B cell (primary cell): ENCODE measurements around the gene RSU1. TPM values are rescaled to one million over a fixed set of nuclear protein-coding genes. Genes with fewer than 3 reads are reported as not detected.

Experiments used
- ATAC-seq: fragments of 200-7000 bp; cut with Tn5 transposase; one replicate; pipeline ENCODE4 v1.10.0; 2021; ENCODE audit warnings: low read depth, mild to moderate bottlenecking, moderate number of reproducible peaks, moderate library complexity
- CTCF ChIA-PET: fragments of 350-600 bp; sonication (Branson Sonifier 250); formaldehyde crosslinking; loops from one replicate; lab custom pipeline; 2021; ENCODE audit warnings: antibody characterized with exemption, inconsistent platforms; lab: Charles Lee
- POLR2A ChIA-PET: fragments of 350-600 bp; sonication (Branson Sonifier 250); formaldehyde crosslinking; loops from one replicate; lab custom pipeline; 2021; ENCODE audit warnings: antibody characterized with exemption; lab: Charles Lee
- DNase-seq: peaks from one replicate; pipeline ENCODE4 v3.0.0; 2013
- H2AFZ ChIP-seq: 2 replicates; pipeline ENCODE4 v1.6.1; 2012; ENCODE audit warnings: mild to moderate bottlenecking, low read depth, low read length; ENCODE audit not compliant: insufficient read depth, poor library complexity, severe bottlenecking
- H3K27ac ChIP-seq, 2 donors: 1 replicate in 1 of 2; 2 replicates in 1 of 2; pipeline ENCODE4 v1.5.1; 2012 to 2013; ENCODE audit warnings: low read length in 2 of 2, mild to moderate bottlenecking in 2 of 2, moderate library complexity in 1 of 2
- H3K27me3 ChIP-seq, 4 experiments: fragments of 200-600 bp in 1 of 4; sonication (generic) in 1 of 4; replicated peaks in 1 of 4; 1 replicate in 2 of 4; 2 replicates in 2 of 4; pipeline versions ENCODE4 v1.6.1 to v1.7.0; 2013 to 2016; ENCODE audit warnings: low read length in 3 of 4, mild to moderate bottlenecking in 2 of 4, mixed read lengths in 1 of 4, moderate library complexity in 1 of 4; ENCODE audit not compliant: insufficient read depth in 4 of 4, control insufficient read depth in 3 of 4; ENCODE audit errors: control extremely low read depth in 1 of 4
- H3K36me3 ChIP-seq, 2 experiments: replicated peaks in 1 of 2; 1 replicate in 1 of 2; 2 replicates in 1 of 2; pipeline versions ENCODE4 v1.6.1 to v1.7.1; 2013; ENCODE audit warnings: low read length in 1 of 2; ENCODE audit not compliant: insufficient read depth in 2 of 2, control insufficient read depth in 1 of 2; ENCODE audit errors: control extremely low read depth in 1 of 2, extremely low read depth in 1 of 2
- H3K4me1 ChIP-seq, 2 donors: fragments of 200-600 bp in 1 of 2; sonication (generic) in 1 of 2; 1 replicate in 1 of 2; 2 replicates in 1 of 2; pipeline versions ENCODE4 v1.5.1 to v1.6.1; 2013 to 2017; ENCODE audit warnings: low read length in 2 of 2; ENCODE audit not compliant: control insufficient read depth in 2 of 2, insufficient read depth in 2 of 2
- H3K4me2 ChIP-seq: replicated peaks from 2 replicates; pipeline ENCODE3; 2012; ENCODE audit warnings: mild to moderate bottlenecking, low read depth, low read length; ENCODE audit not compliant: poor library complexity, severe bottlenecking
- H3K4me3 ChIP-seq, 5 experiments: fragments of 200-600 bp in 1 of 5; sonication (generic) in 1 of 5; 1 replicate in 3 of 5; 2 replicates in 2 of 5; pipeline versions ENCODE4 v1.5.1 to v1.7.0; 2011 to 2016; ENCODE audit warnings: low read length in 4 of 5, mild to moderate bottlenecking in 4 of 5, low read depth in 2 of 5, control low read depth in 1 of 5, moderate library complexity in 1 of 5; ENCODE audit not compliant: insufficient read depth in 1 of 5; ENCODE audit errors: control extremely low read depth in 1 of 5, extremely low read depth in 1 of 5
- H3K79me2 ChIP-seq: fragments of 200-600 bp; sonication (generic); one replicate; pipeline ENCODE4 v1.6.0; 2016; ENCODE audit warnings: low read length; ENCODE audit not compliant: control insufficient read depth, insufficient read depth
- H3K9ac ChIP-seq: fragments of 200-600 bp; sonication (generic); 2 replicates; pipeline ENCODE4 v1.6.1; 2017; ENCODE audit warnings: mild to moderate bottlenecking, low read length, moderate library complexity
- H3K9me3 ChIP-seq, 3 donors: one replicate each; pipeline versions ENCODE4 v1.6.1 to v1.7.1; 2013; ENCODE audit warnings: low read length in 2 of 3; ENCODE audit not compliant: control insufficient read depth in 2 of 3, insufficient read depth in 1 of 3; ENCODE audit errors: control extremely low read depth in 1 of 3
- H4K20me1 ChIP-seq: 2 replicates; pipeline ENCODE4 v1.6.0; 2012; ENCODE audit warnings: mild to moderate bottlenecking, low read length; ENCODE audit not compliant: insufficient read depth, control insufficient read depth, poor library complexity, severe bottlenecking
- H3K27ac Mint-ChIP-seq: one replicate; pipeline ENCODE4 v1.8.0; 2021; ENCODE audit warnings: mixed read lengths
- H3K27me3 Mint-ChIP-seq: one replicate; pipeline ENCODE4 v1.8.0; 2021; ENCODE audit warnings: mixed read lengths
- H3K4me1 Mint-ChIP-seq: one replicate; pipeline ENCODE4 v1.8.0; 2021; ENCODE audit warnings: mixed read lengths
- H3K4me3 Mint-ChIP-seq: one replicate; pipeline ENCODE4 v1.8.0; 2021; ENCODE audit warnings: mixed read lengths
- H3K9me3 Mint-ChIP-seq: one replicate; pipeline ENCODE4 v1.8.0; 2022; ENCODE audit warnings: mixed read lengths; ENCODE audit not compliant: insufficient read depth
- CTCF ChIP-seq: fragments of 200-600 bp; IDR thresholded peaks from one replicate; pipeline ENCODE4 v1.8.0; 2022; ENCODE audit warnings: antibody characterized with exemption, mild to moderate bottlenecking
- EZH2 ChIP-seq: IDR thresholded peaks from 2 replicates; pipeline ENCODE4 v1.6.1; 2012; ENCODE audit warnings: borderline replicate concordance, low read depth, mild to moderate bottlenecking, moderate library complexity, low read length; ENCODE audit not compliant: insufficient read depth, poor library complexity, severe bottlenecking
- WGBS: methylation state at CpG from one replicate; pipeline ENCODE4 v1.1.5; 2013; ENCODE audit warnings: missing lambda C conversion rate; ENCODE audit not compliant: insufficient coverage; 5-methylcytosine and 5-hydroxymethylcytosine counted together
- intact Hi-C: fragments of 100-400 bp; cut with micrococcal nuclease; formaldehyde crosslinking; loops from one replicate; pipeline ENCODE4 v1.10.0; 2022
- polyA plus RNA-seq: library from polyadenylated mRNA; depleted of rRNA; stranded (reverse); fragments of >200 nt; gene quantifications from 2 replicates; pipeline ENCODE4 v1.2.3, GENCODE V29; 2012
- total RNA-seq, 2 donors: library from RNA; stranded (reverse); fragments of 120-200 nt in 1 of 2; gene quantifications; 1 replicate in 1 of 2; 2 replicates in 1 of 2; pipeline versions ENCODE4 v1.2.3 to v1.2.4, GENCODE V29; 2013 to 2022

Gene RSU1
- total and polyA plus RNA-seq, 2 donors (not counting 1 experiment from before 2014, with no cell fraction given) = 33.4 to 41.1 TPM

- no peak overlapping the region for H3K4me3 Mint-ChIP-seq
- ATAC-seq = no peak
- POLR2A ChIA-PET = no interaction called here
These were observed 131.7 kb downstream of the RSU1 start for GRCh38 chr10:16685551-16685950.

GRCh38 chr10:16681521-16681920, 135.7 kb downstream of the RSU1 start:
- Histone ChIP-seq H3K27me3 (no peaks in the 10 kb centered on the region), H3K4me2 (no peak overlapping the region), H3K9me3 (no peaks in the 10 kb centered on the region), H3K9ac (no peak overlapping the region), H3K79me2 (no peaks in the 10 kb centered on the region), H3K27ac (no peak overlapping the region), H4K20me1 (no peaks in the 10 kb centered on the region), H3K4me3 (no peak overlapping the region), H3K36me3 (no peaks in the 10 kb centered on the region), H3K4me1 (no peaks in the 10 kb centered on the region), H2AFZ (no peak overlapping the region)
- Mint-ChIP-seq H3K4me3 (no peak overlapping the region), H3K9me3 (peaks cover 6% of the 10 kb centered on the region), H3K4me1 (no peaks in the 10 kb centered on the region), H3K27me3 (no peaks in the 10 kb centered on the region), H3K27ac (no peak overlapping the region)
- ChIA-PET CTCF (no interaction called here), POLR2A (no interaction called here)
- no peak for DNase-seq
- intact Hi-C loops = no loop called here
- TF ChIP-seq CTCF = no peak
- no peak for TF ChIP-seq EZH2
- ATAC-seq = no peak
- WGBS = 57% methylated on average over 1 of the region's 1 CpG

More at GRCh38 chr10:16685551-16685950, 131.7 kb downstream of the RSU1 start:
- Histone ChIP-seq H4K20me1 (no peaks in the 10 kb centered on the region), H3K4me2 (no peak overlapping the region), H3K9me3 (no peaks in the 10 kb centered on the region), H3K4me3 (no peak overlapping the region), H3K36me3 (no peaks in the 10 kb centered on the region), H3K9ac (no peak overlapping the region), H3K79me2 (no peaks in the 10 kb centered on the region), H3K27me3 (no peaks in the 10 kb centered on the region), H2AFZ (no peak overlapping the region), H3K27ac (no peak overlapping the region), H3K4me1 (no peaks in the 10 kb centered on the region)
- Mint-ChIP-seq H3K9me3 (no peaks in the 10 kb centered on the region), H3K4me1 (no peaks in the 10 kb centered on the region), H3K27me3 (no peaks in the 10 kb centered on the region), H3K27ac (no peak overlapping the region)
- intact Hi-C loops = no loop called here
- DNase-seq = no peak
- TF ChIP-seq EZH2 (no peak), CTCF (no peak)
- CTCF ChIA-PET = no interaction called here
- WGBS = no CpG with 5 or more reads among the region's 6 CpGs
